Mucosa of descending colon (tissue), 3 donors: ENCODE measurements around the gene CLEC11A. TPM values are rescaled to one million over a fixed set of nuclear protein-coding genes. Genes with fewer than 3 reads are reported as not detected.

ENCODE experiments used
- ATAC-seq: fragments of 200-7000 bp; cut with Tn5 transposase; one replicate; pipeline ENCODE4 v1.9.1; 2020; ENCODE audit warnings: mild to moderate bottlenecking, moderate library complexity
- DNase-seq, 3 donors: peaks; one replicate each; pipeline ENCODE4 v3.0.0-alpha.2; 2020
- H3K36me3 ChIP-seq: fragments of 200-600 bp; one replicate; pipeline ENCODE4 v1.8.0; 2021; ENCODE audit warnings: low read depth, mild to moderate bottlenecking
- H3K4me1 ChIP-seq: fragments of 200-600 bp; one replicate; pipeline ENCODE4 v1.8.0; 2021; ENCODE audit warnings: low read depth, mild to moderate bottlenecking
- H3K4me3 ChIP-seq: fragments of 200-600 bp; one replicate; pipeline ENCODE4 v1.8.0; 2021; ENCODE audit warnings: mild to moderate bottlenecking
- H3K9me3 ChIP-seq: fragments of 200-600 bp; one replicate; pipeline ENCODE4 v1.8.0; 2021; ENCODE audit warnings: mild to moderate bottlenecking
- CTCF ChIP-seq: fragments of 200-600 bp; IDR thresholded peaks from one replicate; pipeline ENCODE4 v1.8.0; 2022; ENCODE audit warnings: antibody characterized with exemption, mild to moderate bottlenecking
- intact Hi-C, 2 donors: fragments of 100-400 bp; cut with DNase I in 1 of 2; cut with micrococcal nuclease in 1 of 2; formaldehyde crosslinking; loops; one replicate each; pipeline versions ENCODE4 v1.11.0 to v1.11.1; 2022; cut with DNase I, micrococcal nuclease
- total RNA-seq, 3 donors: library from RNA; stranded (reverse); fragmentation: NEBNext Ultra II Directional in 2 of 3; extraction: Animal tissue kit (Norgen Biotek cat#: 25700) in 2 of 3; gene quantifications; one replicate each; pipeline versions ENCODE4 v1.2.1 to v1.2.4, GENCODE V29; 2021 to 2023
- donor health status: DM: no; HTN: no; CAD: no; lungs with moderate emphysema.
- donor health status: DM: no; HTN: no; CAD: no.
- donor health status: DM: no; HTN: yes; CAD: no.

Gene CLEC11A
- total RNA-seq, 3 donors from 2014 or later, result 1.4 to 7.2 (median 4.9) TPM

- Histone ChIP-seq H3K9me3 (no peaks in the 10 kb centered on the region), H3K4me1 (no peaks in the 10 kb centered on the region), H3K36me3 (no peaks in the 10 kb centered on the region), H3K4me3 (no peak overlapping the region)
- DNase-seq, result no peak
- TF ChIP-seq CTCF, result no peak
- no peak for ATAC-seq
- intact Hi-C loops, result no loop called here
These were observed 28.4 kb upstream of the CLEC11A start for GRCh38 chr19:50694815-50695145.

GRCh38 chr19:50695251-50696093 is 27.7 kb upstream of the CLEC11A start:
- H3K36me3 ChIP-seq, result no peaks in the 10 kb centered on the region
- intact Hi-C loops, result no loop called here
- H3K9me3 ChIP-seq, result no peaks in the 10 kb centered on the region
- H3K4me3 ChIP-seq, result no peak overlapping the region
- ATAC-seq (peak; percentile 55), DNase-seq (no peak)
- TF ChIP-seq CTCF, result no peak
- no peaks in the 10 kb centered on the region for H3K4me1 ChIP-seq

- ATAC-seq, result no peak
- DNase-seq, result no peak
- H3K36me3 ChIP-seq, result no peaks in the 10 kb centered on the region
- no peak for TF ChIP-seq CTCF
- no peaks in the 10 kb centered on the region for H3K4me1 ChIP-seq
- intact Hi-C loops, result no loop called here
- H3K4me3 ChIP-seq, result no peak overlapping the region
- no peaks in the 10 kb centered on the region for H3K9me3 ChIP-seq
These were observed 27.1 kb upstream of the CLEC11A start for GRCh38 chr19:50696094-50696483.

GRCh38 chr19:50697414-50698124 is 25.6 kb upstream of the CLEC11A start:
- H3K9me3 ChIP-seq, result no peaks in the 10 kb centered on the region
- no peaks in the 10 kb centered on the region for H3K36me3 ChIP-seq
- TF ChIP-seq CTCF, result no peak
- no peaks in the 10 kb centered on the region for H3K4me1 ChIP-seq
- DNase-seq (no peak), ATAC-seq (no peak)
- H3K4me3 ChIP-seq, result no peak overlapping the region
- intact Hi-C loops, result no loop called here

GRCh38 chr19:50701367-50701985 is 21.7 kb upstream of the CLEC11A start:
- intact Hi-C loops, result no loop called here
- TF ChIP-seq CTCF, result no peak
- ATAC-seq (no peak), DNase-seq (no peak)
- H3K36me3 ChIP-seq, result no peaks in the 10 kb centered on the region
- H3K4me3 ChIP-seq, result no peak overlapping the region
- no peaks in the 10 kb centered on the region for H3K4me1 ChIP-seq
- no peaks in the 10 kb centered on the region for H3K9me3 ChIP-seq
